HCT116 (cell line): Measurements from ENCODE around the gene FAM114A1. TPM values are rescaled to one million over a fixed set of nuclear protein-coding genes. Genes with fewer than 3 reads are reported as not detected.

ENCODE experiments used
- ATAC-seq: fragments of 200-7000 bp; cut with Tn5 transposase; 2 replicates; pipeline ENCODE4 v1.9.1; 2020; ENCODE audit warnings: mild to moderate bottlenecking, moderate library complexity
- BruUV-seq: library from RNA; stranded (reverse); fragments of 400-500 nt; replicated peaks from 2 replicates; lab custom pipeline; 2021; lab: Mats Ljungman, UMichigan
- CTCF ChIA-PET: fragments of 300-600 bp; sonication (Branson Sonifier 250); formaldehyde crosslinking; loops from one replicate; lab custom pipeline; 2021; ENCODE audit warnings: antibody characterized with exemption; lab: Charles Lee
- POLR2A ChIA-PET: fragments of 300-600, 350-600 bp; sonication (Branson Sonifier 250); formaldehyde crosslinking; loops from one replicate; lab custom pipeline; 2021; ENCODE audit warnings: antibody characterized with exemption; lab: Charles Lee
- RAD21 ChIA-PET, 2 experiments: fragments of 300-600 bp; sonication (Branson Sonifier 250); formaldehyde crosslinking; loops; one replicate each; lab custom pipeline; 2023; ENCODE audit warnings: low total read pairs in 2 of 2; ENCODE audit not compliant: uncharacterized antibody in 2 of 2, unreplicated experiment in 2 of 2, low non-redundant PET in 1 of 2; lab: Charles Lee
- DNase-seq: peaks from one replicate; pipeline ENCODE4 v3.0.0-alpha.2; 2010; ENCODE audit warnings: low read depth, low spot score
- H2AFZ ChIP-seq: fragments of 200-600 bp; shearing (Covaris generic), sonication (generic); 2 replicates; pipeline ENCODE4 v1.6.1; 2017; ENCODE audit warnings: low read depth, mixed run types, mixed read lengths, antibody characterized with exemption, low read length; ENCODE audit not compliant: poor library complexity, severe bottlenecking
- H3K27ac ChIP-seq: 2 replicates; pipeline ENCODE4 v1.5.1; 2012; ENCODE audit warnings: low read depth, low read length
- H3K27me3 ChIP-seq: fragments of 200-600 bp; sonication (generic); 2 replicates; pipeline ENCODE4 v1.6.1; 2016; ENCODE audit warnings: mixed run types, low read length, mixed read lengths; ENCODE audit not compliant: insufficient read depth
- H3K36me3 ChIP-seq, 2 experiments: fragments of 200-500 bp in 1 of 2; fragments of 200-600 bp in 1 of 2; sonication (Bioruptor generic) in 1 of 2; sonication (generic) in 1 of 2; 2 replicates each; pipeline versions ENCODE4 v1.5.1 to v1.6.1; 2014 to 2016; ENCODE audit warnings: low read length in 2 of 2, inconsistent platforms in 1 of 2, mixed read lengths in 1 of 2, mixed run types in 1 of 2; ENCODE audit not compliant: insufficient read depth in 2 of 2, control insufficient read depth in 1 of 2
- H3K4me1 ChIP-seq, 2 experiments: fragments of 200-600 bp in 1 of 2; sonication (generic) in 1 of 2; 2 replicates each; pipeline versions ENCODE4 v1.5.1 to v1.6.1; 2012 to 2017; ENCODE audit warnings: low read length in 2 of 2, inconsistent platforms in 1 of 2, mild to moderate bottlenecking in 1 of 2, mixed read lengths in 1 of 2, mixed run types in 1 of 2, moderate library complexity in 1 of 2; ENCODE audit not compliant: insufficient read depth in 2 of 2, control insufficient read depth in 1 of 2
- H3K4me2 ChIP-seq: fragments of 200-600 bp; sonication (generic); 2 replicates; pipeline ENCODE4 v1.6.1; 2017; ENCODE audit warnings: mixed run types, low read length, mixed read lengths
- H3K4me3 ChIP-seq, 2 experiments: fragments of 200-600 bp in 1 of 2; sonication (generic) in 1 of 2; replicated peaks in 1 of 2; 2 replicates each; pipeline ENCODE4 v1.5.1; 2011 to 2016; ENCODE audit warnings: low read length in 2 of 2, control low read depth in 1 of 2, low read depth in 1 of 2, mild to moderate bottlenecking in 1 of 2, mixed read lengths in 1 of 2, mixed run types in 1 of 2
- H3K79me2 ChIP-seq: fragments of 200-600 bp; sonication (generic); 2 replicates; pipeline ENCODE4 v1.6.1; 2017; ENCODE audit warnings: mild to moderate bottlenecking, mixed run types, low read length, moderate library complexity, mixed read lengths; ENCODE audit not compliant: insufficient read depth
- H3K9ac ChIP-seq: fragments of 200-600 bp; sonication (generic); 2 replicates; pipeline ENCODE4 v1.6.1; 2016; ENCODE audit warnings: low read length, mixed read lengths
- H3K9me2 ChIP-seq: fragments of 200-600 bp; sonication (generic), shearing (Covaris generic); 2 replicates; pipeline ENCODE4 v1.6.1; 2017; ENCODE audit warnings: mixed run types, mild to moderate bottlenecking, moderate library complexity; ENCODE audit not compliant: insufficient read depth
- H3K9me3 ChIP-seq, 2 experiments: fragments of 200-500 bp in 1 of 2; fragments of 200-600 bp in 1 of 2; sonication (Bioruptor generic) in 1 of 2; sonication (generic) in 1 of 2; 2 replicates each; pipeline ENCODE4 v1.6.1; 2014 to 2017; ENCODE audit warnings: low read length in 2 of 2, mixed read lengths in 2 of 2, inconsistent platforms in 1 of 2, low read depth in 1 of 2, mild to moderate bottlenecking in 1 of 2, mixed run types in 1 of 2, moderate library complexity in 1 of 2; ENCODE audit not compliant: control insufficient read depth in 1 of 2, insufficient read depth in 1 of 2
- H4K20me1 ChIP-seq: fragments of 200-600 bp; sonication (generic), shearing (Covaris generic); 2 replicates; pipeline ENCODE4 v1.6.1; 2017; ENCODE audit warnings: mixed run types, mild to moderate bottlenecking, moderate library complexity; ENCODE audit not compliant: insufficient read depth
- CBX3 ChIP-seq: IDR thresholded peaks from 2 replicates; pipeline ENCODE4 v1.6.1; 2012; ENCODE audit warnings: low read depth
- EGR1 ChIP-seq: IDR thresholded peaks from 2 replicates; pipeline ENCODE4 v1.6.1; 2012; ENCODE audit warnings: low read depth
- ELF1 ChIP-seq: IDR thresholded peaks from 2 replicates; pipeline ENCODE4 v1.6.1; 2012; ENCODE audit warnings: low read depth, borderline replicate concordance
- EZH2phosphoT487 ChIP-seq: fragments of 200-600 bp; IDR thresholded peaks from 2 replicates; pipeline ENCODE4 v1.6.1; 2018; ENCODE audit warnings: antibody characterized with exemption, borderline replicate concordance
- FOSL1 ChIP-seq: IDR thresholded peaks from 2 replicates; pipeline ENCODE4 v1.6.1; 2012; ENCODE audit warnings: low read depth
- JUND ChIP-seq: IDR thresholded peaks from 2 replicates; pipeline ENCODE4 v1.6.1; 2012
- POLR2A ChIP-seq: IDR thresholded peaks from 2 replicates; pipeline ENCODE4 v1.7.0; 2011; ENCODE audit warnings: borderline replicate concordance; ENCODE audit not compliant: insufficient read depth, insufficient read length; ENCODE audit errors: extremely low read depth
- POLR2AphosphoS5 ChIP-seq: IDR thresholded peaks from 2 replicates; pipeline ENCODE4 v1.6.1; 2011; ENCODE audit warnings: mild to moderate bottlenecking, low read depth, low read length, moderate library complexity
- RAD21 ChIP-seq: IDR thresholded peaks from 2 replicates; pipeline ENCODE4 v1.6.1; 2012; ENCODE audit warnings: low read depth, mild to moderate bottlenecking
- SIN3A ChIP-seq: IDR thresholded peaks from 2 replicates; pipeline ENCODE4 v1.6.1; 2012; ENCODE audit warnings: low read depth
- SP1 ChIP-seq: IDR thresholded peaks from 2 replicates; pipeline ENCODE4 v1.6.1; 2012; ENCODE audit warnings: low read depth
- SRF ChIP-seq: IDR thresholded peaks from 2 replicates; pipeline ENCODE4 v1.6.1; 2012; ENCODE audit warnings: low read depth
- TCF7L2 ChIP-seq: IDR thresholded peaks from 2 replicates; pipeline ENCODE4 v1.7.0; 2011; ENCODE audit warnings: borderline replicate concordance, inconsistent platforms; ENCODE audit not compliant: insufficient read depth, insufficient read length; ENCODE audit errors: extremely low read depth
- ZFX ChIP-seq: fragments of 450-650 bp; IDR thresholded peaks from 2 replicates; pipeline ENCODE4 v1.6.1; 2017
- ZNF274 ChIP-seq: fragments of 200-500 bp; sonication (Bioruptor generic); IDR thresholded peaks from 2 replicates; pipeline ENCODE4 v1.6.1; 2014; ENCODE audit warnings: mild to moderate bottlenecking, low read depth, low read length, inconsistent platforms
- intact Hi-C: fragments of 100-400 bp; cut with micrococcal nuclease; formaldehyde crosslinking; loops from 2 replicates; pipeline ENCODE4 v1.10.0; 2022
- total RNA-seq: library from RNA; stranded (reverse); gene quantifications from one replicate; pipeline ENCODE4 v1.2.1, GENCODE V29; 2021; ENCODE audit not compliant: unreplicated experiment
- TF ChIP-seq, protein P1 (sequence below): IDR thresholded peaks from 2 replicates; pipeline ENCODE4 v1.6.1; 2012
- TF ChIP-seq, protein P2 (sequence below): IDR thresholded peaks from 2 replicates; pipeline ENCODE4 v1.6.1; 2011; ENCODE audit warnings: mild to moderate bottlenecking, low read length, moderate library complexity; ENCODE audit not compliant: insufficient replicate concordance; ENCODE audit errors: extremely low read depth
- TF ChIP-seq, protein P3 (sequence below): IDR thresholded peaks from 2 replicates; pipeline ENCODE4 v1.6.1; 2012

Gene FAM114A1
- total RNA-seq, 1 experiment from 2014 or later, result 35.6 TPM

DNA sequence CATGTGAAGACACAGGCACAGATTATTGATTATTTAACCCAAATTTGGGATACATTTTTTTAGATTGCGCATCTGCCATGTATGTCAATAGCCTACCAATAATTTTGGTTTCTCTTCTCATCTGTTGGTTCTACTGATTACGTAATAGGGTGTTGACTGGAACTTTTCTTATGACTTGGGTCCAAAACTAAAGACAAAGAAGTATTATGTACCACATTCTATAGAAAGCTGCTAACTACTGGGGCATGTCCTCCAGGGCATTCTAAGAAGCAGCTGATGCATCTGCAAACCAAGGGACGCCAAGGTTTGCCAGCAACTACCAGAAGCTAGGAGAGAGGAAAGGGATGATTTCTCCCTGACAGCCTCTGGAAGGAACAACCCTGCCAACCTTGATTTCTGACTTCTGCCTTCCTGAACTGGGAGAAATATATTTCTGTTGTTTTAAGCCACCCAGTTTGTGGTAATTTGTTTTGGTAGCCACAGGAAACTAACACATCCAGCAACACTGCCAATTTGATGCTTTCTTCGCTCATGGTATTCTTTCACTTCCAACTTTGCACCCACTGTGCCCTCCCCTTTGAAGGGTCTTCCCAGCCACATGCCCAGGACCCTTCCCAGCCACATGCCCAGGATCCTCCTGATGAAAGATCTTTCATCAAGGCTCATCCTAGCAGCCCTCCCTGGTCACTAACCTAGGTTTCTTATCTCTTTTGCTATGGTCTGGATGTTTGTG, 47.1 kb upstream of the FAM114A1 start:
- ATAC-seq, result no peak
- BruUV-seq, result no TSS peak
- no peaks in the 10 kb centered on the region for H3K9me3 ChIP-seq
- no peaks in the 10 kb centered on the region for H3K27me3 ChIP-seq
- no peak overlapping the region for H3K9ac ChIP-seq
- no peaks in the 10 kb centered on the region for H3K9me2 ChIP-seq
- H3K4me2 ChIP-seq, result no peak overlapping the region
- no peaks in the 10 kb centered on the region for H3K36me3 ChIP-seq
- H2AFZ ChIP-seq, result no peak overlapping the region
- ChIA-PET RAD21 (no interaction called here), POLR2A (no interaction called here)
- no peak for DNase-seq
- no peaks in the 10 kb centered on the region for H3K4me1 ChIP-seq
- TF ChIP-seq RAD21 (no peak), EZH2phosphoT487 (no peak)
- TF ChIP-seq, all 23 proteins: peak for 0
- H3K79me2 ChIP-seq, result no peaks in the 10 kb centered on the region
- CTCF ChIA-PET, result no interaction called here
- no peaks in the 10 kb centered on the region for H4K20me1 ChIP-seq
- no peak overlapping the region for H3K4me3 ChIP-seq
- H3K27ac ChIP-seq, result no peak overlapping the region
- intact Hi-C loops, result no loop called here

DNA sequence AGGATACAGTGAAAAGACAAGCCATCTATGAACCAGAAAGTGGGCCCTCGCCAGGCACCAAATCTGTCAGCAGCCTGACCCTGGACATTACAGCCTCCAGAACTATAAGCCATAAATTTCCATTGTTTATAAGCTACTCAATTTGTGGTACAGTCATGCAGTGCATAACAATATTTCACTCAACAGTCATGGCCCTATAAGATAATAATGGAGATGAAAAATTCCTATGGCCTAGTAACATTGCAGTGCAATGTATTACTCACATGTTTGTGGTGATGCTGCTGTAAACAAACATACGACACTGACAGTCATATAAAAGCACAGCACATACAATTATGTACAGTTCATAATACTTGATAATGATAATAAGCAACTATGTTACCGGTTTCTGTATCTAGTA, 45.9 kb upstream of the FAM114A1 start:
- ChIA-PET CTCF (interaction anchor here (1.4 kb wide), 1 partner anchor 40 kb away, joined by 4 read pairs; no protein-coding TSS in a partner anchor), POLR2A (no interaction called here), RAD21 (no interaction called here)
- no TSS peak for BruUV-seq
- no peaks in the 10 kb centered on the region for H3K9me2 ChIP-seq
- H3K4me1 ChIP-seq, result no peaks in the 10 kb centered on the region
- intact Hi-C loops, result no loop called here
- H3K4me3 ChIP-seq, result no peak overlapping the region
- no peak overlapping the region for H2AFZ ChIP-seq
- no peaks in the 10 kb centered on the region for H3K9me3 ChIP-seq
- H3K79me2 ChIP-seq, result no peaks in the 10 kb centered on the region
- no peak for DNase-seq
- H4K20me1 ChIP-seq, result no peaks in the 10 kb centered on the region
- no peak overlapping the region for H3K9ac ChIP-seq
- H3K4me2 ChIP-seq, result no peak overlapping the region
- no peak for ATAC-seq
- TF ChIP-seq EZH2phosphoT487 (no peak), FOSL1 (no peak), POLR2AphosphoS5 (no peak), ELF1 (no peak), TCF7L2 (no peak), EGR1 (no peak), ZFX (no peak), SRF (no peak), ZNF274 (no peak), RAD21 (no peak), SIN3A (no peak), CBX3 (no peak), POLR2A (no peak), JUND (no peak), SP1 (no peak)
- TF ChIP-seq, protein P1, sequence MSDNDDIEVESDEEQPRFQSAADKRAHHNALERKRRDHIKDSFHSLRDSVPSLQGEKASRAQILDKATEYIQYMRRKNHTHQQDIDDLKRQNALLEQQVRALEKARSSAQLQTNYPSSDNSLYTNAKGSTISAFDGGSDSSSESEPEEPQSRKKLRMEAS, result no peak
- TF ChIP-seq, protein P2, sequence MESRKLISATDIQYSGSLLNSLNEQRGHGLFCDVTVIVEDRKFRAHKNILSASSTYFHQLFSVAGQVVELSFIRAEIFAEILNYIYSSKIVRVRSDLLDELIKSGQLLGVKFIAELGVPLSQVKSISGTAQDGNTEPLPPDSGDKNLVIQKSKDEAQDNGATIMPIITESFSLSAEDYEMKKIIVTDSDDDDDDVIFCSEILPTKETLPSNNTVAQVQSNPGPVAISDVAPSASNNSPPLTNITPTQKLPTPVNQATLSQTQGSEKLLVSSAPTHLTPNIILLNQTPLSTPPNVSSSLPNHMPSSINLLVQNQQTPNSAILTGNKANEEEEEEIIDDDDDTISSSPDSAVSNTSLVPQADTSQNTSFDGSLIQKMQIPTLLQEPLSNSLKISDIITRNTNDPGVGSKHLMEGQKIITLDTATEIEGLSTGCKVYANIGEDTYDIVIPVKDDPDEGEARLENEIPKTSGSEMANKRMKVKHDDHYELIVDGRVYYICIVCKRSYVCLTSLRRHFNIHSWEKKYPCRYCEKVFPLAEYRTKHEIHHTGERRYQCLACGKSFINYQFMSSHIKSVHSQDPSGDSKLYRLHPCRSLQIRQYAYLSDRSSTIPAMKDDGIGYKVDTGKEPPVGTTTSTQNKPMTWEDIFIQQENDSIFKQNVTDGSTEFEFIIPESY, result no peak
- TF ChIP-seq, protein P3, sequence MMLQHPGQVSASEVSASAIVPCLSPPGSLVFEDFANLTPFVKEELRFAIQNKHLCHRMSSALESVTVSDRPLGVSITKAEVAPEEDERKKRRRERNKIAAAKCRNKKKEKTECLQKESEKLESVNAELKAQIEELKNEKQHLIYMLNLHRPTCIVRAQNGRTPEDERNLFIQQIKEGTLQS, result no peak
- H3K36me3 ChIP-seq, result no peaks in the 10 kb centered on the region
- no peaks in the 10 kb centered on the region for H3K27me3 ChIP-seq
- H3K27ac ChIP-seq, result no peak overlapping the region
